Glomerular visceral epithelial cell (primary cell): Measurements from ENCODE around the gene SUPT4H1.

Experiments used
- DNase-seq: peaks from one replicate; pipeline ENCODE4 v3.0.0-alpha.2; 2016; ENCODE audit errors: extremely low spot score

The SUPT4H1 gene

GRCh38 chr17:58364270-58364942 is 12.4 kb upstream of the SUPT4H1 start:
- DNase-seq = no peak

DNA sequence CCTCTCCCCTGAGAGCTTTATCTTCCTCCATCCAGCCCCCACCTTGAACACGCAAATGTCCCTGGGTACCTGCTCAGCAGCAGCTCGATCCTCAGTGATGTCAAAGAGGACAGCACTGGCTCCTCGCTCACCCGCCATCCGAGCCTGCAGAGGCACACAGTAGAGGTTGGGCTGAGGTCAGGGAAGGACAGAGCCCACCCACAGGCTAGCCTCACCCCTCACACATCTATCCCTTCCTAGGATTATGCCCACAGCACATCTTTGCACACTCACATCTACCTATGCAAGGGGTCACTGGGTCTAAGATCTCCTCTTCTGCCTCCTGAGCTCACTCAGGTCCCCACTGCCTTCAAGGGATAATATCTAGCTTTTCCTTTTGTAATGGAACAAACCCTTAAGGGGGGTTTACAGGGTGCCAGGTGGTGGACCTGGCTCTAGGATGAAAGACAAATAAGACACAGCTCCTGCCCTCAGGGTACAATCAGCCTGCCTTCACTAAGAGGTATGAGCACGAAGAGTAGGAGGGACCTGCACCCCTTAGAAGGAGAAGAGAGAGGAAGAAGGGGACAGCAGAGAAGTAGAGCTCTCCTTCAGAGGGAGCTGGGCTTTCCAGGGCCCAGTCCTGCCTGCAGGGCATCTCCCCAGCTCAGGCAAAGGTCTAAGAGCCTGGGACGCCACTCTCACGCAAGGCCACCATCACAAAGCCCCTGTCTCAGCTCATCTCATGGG is 11.6 kb upstream of the SUPT4H1 start:
- no peak for DNase-seq

- no peak for DNase-seq
These were observed 10.5 kb upstream of the SUPT4H1 start for GRCh38 chr17:58362368-58363014.

DNA sequence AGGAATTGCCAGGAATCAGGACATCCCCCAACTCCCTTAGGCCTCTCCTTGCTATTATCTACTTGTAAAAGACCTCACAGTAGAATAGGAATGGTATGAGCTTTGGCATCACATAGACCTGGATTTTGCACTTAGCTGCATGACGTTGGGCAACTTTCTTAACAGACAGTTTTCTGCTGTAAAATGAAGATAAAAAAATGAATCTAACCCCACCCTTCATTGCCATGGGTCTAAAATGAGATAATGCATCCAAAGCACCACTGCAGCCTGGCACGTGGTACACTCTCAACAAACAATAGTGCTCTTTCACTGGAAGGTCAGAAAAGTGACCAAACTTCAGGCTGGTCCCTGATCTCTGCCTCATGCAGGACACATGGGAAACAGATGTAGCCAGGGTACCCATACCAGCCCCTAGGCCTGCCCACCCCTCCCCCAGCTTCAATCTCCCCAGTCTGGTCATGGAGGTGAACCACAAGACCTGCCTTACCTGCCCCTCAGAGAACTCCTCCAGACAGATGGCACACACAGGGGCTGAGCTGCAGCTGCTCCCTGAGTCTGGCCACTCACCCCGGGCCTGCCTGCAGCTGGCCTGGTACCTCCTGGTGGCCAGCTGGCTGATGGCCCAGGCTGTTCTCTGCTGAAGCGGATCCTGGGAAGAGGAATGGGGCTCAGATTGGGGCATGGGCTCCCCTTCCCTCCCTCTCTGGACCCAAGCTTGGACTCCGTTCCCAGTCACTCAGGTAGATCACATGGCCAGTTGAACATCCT is 8.5 kb upstream of the SUPT4H1 start:
- DNase-seq = no peak

GRCh38 chr17:58358408-58359172 is 6.6 kb upstream of the SUPT4H1 start:
- DNase-seq = no peak

GRCh38 chr17:58357312-58358297 is 5.6 kb upstream of the SUPT4H1 start:
- no peak for DNase-seq

- no peak for DNase-seq
These were observed 4.2 kb upstream of the SUPT4H1 start for GRCh38 chr17:58356231-58356630.

DNA sequence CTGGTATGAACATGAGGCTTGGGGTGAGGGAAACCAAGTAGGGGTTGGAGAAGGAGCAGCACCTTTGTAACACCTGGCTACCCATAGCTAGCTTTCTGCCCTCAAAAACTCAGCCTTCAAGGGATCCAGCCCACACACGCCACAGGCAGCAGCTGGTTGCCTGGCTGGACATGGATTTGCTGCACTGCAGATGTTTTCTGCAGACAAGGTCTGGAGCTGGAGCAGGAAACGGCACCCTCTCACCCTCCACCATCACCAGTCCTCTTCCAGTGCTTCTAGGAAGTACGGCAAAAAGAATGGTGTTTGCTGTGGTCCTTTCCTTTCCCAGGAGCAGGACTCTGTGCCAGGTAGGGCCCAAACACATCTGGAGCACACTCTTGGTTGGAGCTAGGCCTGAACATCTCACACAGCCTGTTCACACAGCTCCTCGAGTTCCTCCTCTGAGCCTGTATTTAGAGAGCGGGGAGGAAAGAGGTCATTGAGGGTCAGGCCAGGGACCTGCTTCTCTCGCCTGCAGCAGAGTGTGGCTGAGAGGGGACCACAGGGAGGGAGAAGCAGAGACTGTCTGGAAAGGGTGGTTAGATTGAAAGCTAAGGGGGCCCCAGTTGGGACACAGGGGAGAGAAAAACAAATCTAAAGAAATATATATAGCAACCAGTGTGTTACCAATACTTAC is 2.7 kb upstream of the SUPT4H1 start:
- no peak for DNase-seq

- no peak for DNase-seq
These were observed 1.4 kb upstream of the SUPT4H1 start for GRCh38 chr17:58353389-58353825.

GRCh38 chr17:58352596-58353388 is 791 bp upstream of the SUPT4H1 start:
- DNase-seq = no peak

GRCh38 chr17:58351182-58351581 is 819 bp downstream of the SUPT4H1 start:
- DNase-seq = no peak

DNA sequence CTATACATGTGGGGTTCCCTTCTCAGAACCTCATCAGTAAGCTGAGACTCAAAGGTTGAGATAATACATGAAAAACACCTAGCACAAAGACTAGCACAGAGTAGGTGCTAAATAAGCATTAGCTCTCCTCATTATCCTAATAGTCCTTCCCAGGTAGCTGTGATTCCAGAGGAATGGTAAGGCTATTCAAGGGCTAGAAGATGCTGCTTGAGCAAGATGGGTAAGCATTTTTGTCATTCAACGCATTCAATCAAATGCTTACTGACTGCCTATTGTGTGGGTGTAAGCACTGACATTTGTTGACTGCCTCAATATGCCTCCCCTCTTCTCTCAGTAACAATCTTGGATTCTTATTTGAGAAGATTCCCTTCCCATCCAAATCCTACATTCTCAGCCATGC is 4.0 kb downstream of the SUPT4H1 start:
- no peak for DNase-seq

- no peak for DNase-seq
These were observed 6.5 kb downstream of the SUPT4H1 start for GRCh38 chr17:58345500-58345899.

DNA sequence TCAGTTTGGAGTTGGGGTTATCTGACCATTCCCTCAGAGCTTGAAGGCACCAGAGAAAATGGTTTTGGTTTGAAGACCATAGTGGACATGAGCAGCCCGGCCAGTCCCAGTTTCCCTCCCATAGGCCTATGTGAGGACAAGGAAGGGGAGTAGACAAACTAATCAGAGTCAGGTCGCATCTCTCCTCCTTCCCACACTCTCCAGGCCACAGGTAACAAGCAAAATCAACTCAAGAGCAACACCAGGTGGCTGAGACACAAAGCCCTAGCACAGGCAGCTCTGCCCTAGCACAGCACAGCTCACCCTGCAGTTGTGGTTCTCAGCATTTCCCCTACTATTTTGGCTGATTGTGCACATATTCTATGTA is 7.2 kb downstream of the SUPT4H1 start:
- DNase-seq = no peak

- peak; percentile 33 for DNase-seq
These were observed 7.8 kb downstream of the SUPT4H1 start for GRCh38 chr17:58344047-58344790.

- DNase-seq = no peak
These were observed 8.9 kb downstream of the SUPT4H1 start for GRCh38 chr17:58343131-58343530.

DNA sequence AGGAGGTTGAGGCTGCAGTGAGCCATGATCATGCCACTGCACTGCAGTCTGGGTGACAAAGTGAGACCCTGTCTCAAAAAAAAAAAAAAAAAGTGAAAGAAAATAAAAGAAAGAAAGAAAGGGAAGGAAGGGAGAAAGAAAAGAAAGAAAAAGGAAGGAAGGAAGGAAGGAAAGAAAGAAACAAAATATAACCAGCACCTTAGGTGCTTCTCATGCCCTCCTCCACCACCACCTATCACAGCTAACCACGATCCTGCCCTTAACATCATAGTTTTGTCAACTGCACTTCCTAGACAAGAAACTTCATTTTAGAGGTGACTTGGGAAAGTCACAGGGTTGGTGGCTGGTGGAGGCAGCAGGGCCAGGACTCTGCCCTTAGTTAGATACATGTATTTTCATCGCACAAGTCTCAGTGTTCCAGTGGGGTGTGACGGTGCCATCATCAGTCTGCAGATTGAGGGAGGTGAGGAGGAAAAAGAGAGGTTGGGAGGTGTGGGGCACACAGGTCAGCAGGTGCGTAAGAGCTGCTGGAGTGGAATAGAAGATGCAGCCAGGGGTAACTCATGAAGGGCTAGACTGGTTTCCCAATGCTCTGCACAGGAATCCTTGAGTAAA is 10.0 kb downstream of the SUPT4H1 start:
- DNase-seq = no peak
